Stimulated activated effector memory CD8-positive, alpha-beta T cell treated with anti-CD3 and anti-CD28 coated beads, Interleukin-12 subunit alpha, Interleukin-12 subunit beta, amount 100 ng/mL, for 72 hours (primary cell): ENCODE data around the gene CIRBP.
A peak's percentile ranks its signal among the peaks of the same experiment; 100 is the strongest.

Source experiments
- ATAC-seq: fragments of 150-1000 bp; cut with Tn5 transposase; 2 replicates; pipeline ENCODE4 v1.10.0; 2021
- DNase-seq, 2 donors: peaks; one replicate each; pipeline ENCODE4 v3.0.0; 2021 to 2022; ENCODE audit warnings: low spot score in 2 of 2
- H3K27ac Mint-ChIP-seq: one replicate; pipeline ENCODE4 v1.8.0; 2022; ENCODE audit warnings: mild to moderate bottlenecking, mixed read lengths
- H3K36me3 Mint-ChIP-seq: one replicate; pipeline ENCODE4 v1.8.0; 2022; ENCODE audit warnings: mild to moderate bottlenecking, mixed read lengths
- H3K4me1 Mint-ChIP-seq: one replicate; pipeline ENCODE4 v1.8.0; 2022; ENCODE audit warnings: mixed read lengths
- H3K4me3 Mint-ChIP-seq: one replicate; pipeline ENCODE4 v1.8.0; 2022; ENCODE audit warnings: mild to moderate bottlenecking, mixed read lengths
- H3K9me3 Mint-ChIP-seq: one replicate; pipeline ENCODE4 v1.8.0; 2022; ENCODE audit warnings: mixed read lengths

Gene CIRBP

GRCh38 chr19:1228161-1228957, 40.8 kb upstream of the CIRBP start:
- no peak overlapping the region for H3K27ac Mint-ChIP-seq

DNA sequence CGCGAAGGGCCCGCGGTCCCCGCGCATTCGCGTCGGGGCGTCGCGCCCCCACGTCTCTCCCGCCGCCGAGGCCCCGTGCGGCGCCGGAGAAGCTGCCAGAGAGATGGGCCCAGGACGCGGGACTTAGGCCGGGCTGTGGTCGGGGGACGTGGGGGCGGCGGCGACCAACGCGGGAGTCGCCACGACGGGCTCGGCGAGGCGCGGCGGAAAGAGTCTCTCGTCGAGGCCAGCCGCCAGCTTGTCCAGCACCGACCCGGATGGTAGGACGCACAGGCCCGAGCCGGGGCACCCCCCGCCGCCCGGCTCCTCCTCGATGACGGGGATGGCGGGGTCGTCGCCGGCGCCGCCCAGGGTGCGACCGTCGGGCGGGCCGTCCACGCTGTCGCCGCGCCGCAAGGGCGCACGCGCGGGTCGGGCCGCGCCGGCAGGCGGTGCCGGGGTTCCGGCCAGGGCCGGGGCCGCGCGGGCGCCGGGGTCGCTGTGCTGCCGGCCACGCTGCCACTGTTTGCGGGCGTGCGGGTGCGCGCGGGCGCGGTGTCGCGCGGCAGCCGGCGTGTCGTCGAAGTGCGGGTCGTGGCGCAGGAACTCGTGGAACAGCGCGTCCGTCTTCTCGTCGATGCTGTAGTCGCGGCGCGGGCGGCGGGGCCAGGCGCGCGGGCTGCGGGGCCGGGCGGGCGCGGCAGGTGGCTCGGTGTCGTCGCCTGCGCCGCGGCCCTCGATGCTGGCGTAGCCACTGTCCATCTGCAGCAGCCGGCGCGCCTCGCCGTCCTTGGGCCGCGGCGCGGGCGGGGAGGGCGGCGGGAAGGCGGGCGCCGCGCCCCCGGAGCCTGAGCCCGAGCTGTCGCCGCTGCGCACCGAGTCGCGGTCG, 39.8 kb upstream of the CIRBP start:
- Mint-ChIP-seq H3K27ac (no peak overlapping the region), H3K9me3 (no peaks in the 10 kb centered on the region), H3K36me3 (peaks cover 6% of the 10 kb centered on the region), H3K4me3 (no peak overlapping the region), H3K4me1 (peaks cover 10% of the 10 kb centered on the region)
- DNase-seq (no peak), ATAC-seq (no peak)

More at GRCh38 chr19:1228161-1228957, 40.8 kb upstream of the CIRBP start:
- peaks cover 10% of the 10 kb centered on the region for H3K4me1 Mint-ChIP-seq
- no peaks in the 10 kb centered on the region for H3K9me3 Mint-ChIP-seq
- no peak for ATAC-seq
- DNase-seq = no peak
- no peak overlapping the region for H3K4me3 Mint-ChIP-seq
- peaks cover 6% of the 10 kb centered on the region for H3K36me3 Mint-ChIP-seq

GRCh38 chr19:1229924-1230782, 39.0 kb upstream of the CIRBP start:
- no peak overlapping the region for H3K27ac Mint-ChIP-seq
- H3K9me3 Mint-ChIP-seq = no peaks in the 10 kb centered on the region
- DNase-seq = no peak
- no peak overlapping the region for H3K4me3 Mint-ChIP-seq
- H3K36me3 Mint-ChIP-seq = peaks cover 6% of the 10 kb centered on the region
- H3K4me1 Mint-ChIP-seq = peaks cover 10% of the 10 kb centered on the region
- no peak for ATAC-seq

GRCh38 chr19:1230783-1231489, 38.2 kb upstream of the CIRBP start:
- Mint-ChIP-seq H3K4me3 (no peak overlapping the region), H3K27ac (no peak overlapping the region), H3K4me1 (peaks cover 10% of the 10 kb centered on the region), H3K9me3 (no peaks in the 10 kb centered on the region), H3K36me3 (peaks cover 6% of the 10 kb centered on the region)
- DNase-seq (no peak), ATAC-seq (peak; percentile 4)

GRCh38 chr19:1231729-1232637, 37.1 kb upstream of the CIRBP start:
- ATAC-seq (peak; percentile 14), DNase-seq (no peak)
- Mint-ChIP-seq H3K36me3 (peaks cover 6% of the 10 kb centered on the region), H3K4me3 (no peak overlapping the region), H3K4me1 (peaks cover 10% of the 10 kb centered on the region), H3K27ac (peak overlapping the region; percentile 58), H3K9me3 (no peaks in the 10 kb centered on the region)

DNA sequence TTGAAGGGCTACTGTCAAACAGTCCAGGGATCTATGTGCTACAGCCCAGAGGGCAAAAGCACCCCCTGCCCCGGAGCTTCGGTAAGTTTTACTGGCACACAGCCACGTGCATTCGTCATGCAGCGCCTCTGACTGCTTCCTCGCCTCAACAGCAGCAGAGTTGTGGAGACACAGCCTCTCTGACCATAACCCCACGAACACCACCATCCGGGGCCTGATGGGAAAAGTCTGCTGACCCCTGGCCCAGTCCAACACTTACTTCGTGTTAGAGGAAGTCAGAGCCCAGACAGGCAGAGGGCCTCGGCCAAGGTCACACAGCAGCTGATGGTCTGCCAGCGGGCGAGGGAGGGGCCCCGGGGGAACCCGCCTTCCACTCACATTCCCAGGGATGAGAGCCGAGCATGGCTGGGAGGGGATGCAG, 36.5 kb upstream of the CIRBP start:
- Mint-ChIP-seq H3K4me1 (peaks cover 10% of the 10 kb centered on the region), H3K4me3 (no peak overlapping the region), H3K27ac (peak overlapping the region; percentile 58), H3K36me3 (peaks cover 6% of the 10 kb centered on the region), H3K9me3 (no peaks in the 10 kb centered on the region)
- no peak for ATAC-seq
- no peak for DNase-seq

DNA sequence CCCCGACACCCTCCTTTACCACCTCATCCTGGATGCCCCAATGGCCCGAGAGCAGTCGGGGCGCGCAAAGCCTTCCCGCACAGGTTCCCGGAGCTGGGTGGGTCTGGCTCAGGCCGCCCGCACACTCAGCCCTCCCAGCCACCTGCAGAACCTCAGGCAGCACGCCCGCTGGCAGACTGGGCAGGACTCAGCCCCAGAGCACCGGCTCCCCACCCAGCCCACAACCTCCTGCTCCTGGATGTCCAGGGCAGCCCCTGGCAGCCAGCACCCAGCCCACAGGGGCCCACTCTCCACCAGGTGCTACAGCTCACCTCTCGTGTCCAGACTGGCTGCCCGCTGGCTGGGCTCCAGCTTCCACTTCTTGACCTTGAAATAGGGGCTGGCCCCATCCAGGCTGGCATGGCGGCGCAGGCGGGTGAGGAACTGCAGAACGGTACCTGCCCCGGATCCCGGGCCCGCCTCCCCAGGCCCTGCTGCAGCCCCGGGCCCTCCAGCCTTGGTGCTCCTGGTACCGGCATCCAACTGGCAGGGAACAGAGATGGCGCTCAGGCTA, 35.9 kb upstream of the CIRBP start:
- ATAC-seq = no peak
- Mint-ChIP-seq H3K4me3 (no peak overlapping the region), H3K27ac (no peak overlapping the region), H3K36me3 (peaks cover 4% of the 10 kb centered on the region), H3K9me3 (no peaks in the 10 kb centered on the region), H3K4me1 (peaks cover 11% of the 10 kb centered on the region)
- DNase-seq = no peak

- H3K27ac Mint-ChIP-seq = no peak overlapping the region
These were observed 34.8 kb upstream of the CIRBP start for GRCh38 chr19:1234051-1234954.

DNA sequence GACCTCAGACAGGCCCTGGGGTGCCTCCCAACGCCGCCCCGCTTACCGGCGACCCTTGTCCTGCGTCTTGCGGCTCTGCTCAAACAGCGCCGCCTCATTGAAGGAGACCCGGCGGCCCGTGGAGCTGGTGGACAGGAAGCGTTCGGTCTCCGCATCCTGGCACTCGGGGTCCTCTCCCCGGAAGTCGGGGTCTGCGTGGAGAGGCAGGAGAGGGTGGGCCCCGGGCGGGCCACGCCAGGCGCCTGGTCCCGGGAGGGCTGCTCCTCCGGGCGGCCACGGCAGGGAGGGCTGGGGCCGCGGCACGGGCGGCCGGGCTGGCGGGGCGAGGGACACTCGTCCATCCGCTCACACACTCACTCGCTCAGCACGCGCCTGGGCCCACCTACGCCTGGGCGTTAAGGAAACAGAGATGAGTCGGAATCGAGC, 34.2 kb upstream of the CIRBP start:
- Mint-ChIP-seq H3K9me3 (no peaks in the 10 kb centered on the region), H3K4me3 (peak overlapping the region; percentile 55), H3K27ac (no peak overlapping the region), H3K4me1 (peaks cover 20% of the 10 kb centered on the region), H3K36me3 (peaks cover 15% of the 10 kb centered on the region)
- DNase-seq (no peak), ATAC-seq (no peak)

More at GRCh38 chr19:1234051-1234954, 34.8 kb upstream of the CIRBP start:
- Mint-ChIP-seq H3K4me3 (no peak overlapping the region), H3K4me1 (peaks cover 20% of the 10 kb centered on the region), H3K36me3 (peaks cover 13% of the 10 kb centered on the region), H3K9me3 (no peaks in the 10 kb centered on the region)
- no peak for DNase-seq
- no peak for ATAC-seq

- no peak for ATAC-seq
- H3K4me1 Mint-ChIP-seq = peaks cover 23% of the 10 kb centered on the region
- H3K9me3 Mint-ChIP-seq = no peaks in the 10 kb centered on the region
- H3K36me3 Mint-ChIP-seq = peaks cover 23% of the 10 kb centered on the region
- H3K27ac Mint-ChIP-seq = no peak overlapping the region
- no peak for DNase-seq
- H3K4me3 Mint-ChIP-seq = peak overlapping the region; percentile 55
These were observed 33.2 kb upstream of the CIRBP start for GRCh38 chr19:1235625-1236538.

DNA sequence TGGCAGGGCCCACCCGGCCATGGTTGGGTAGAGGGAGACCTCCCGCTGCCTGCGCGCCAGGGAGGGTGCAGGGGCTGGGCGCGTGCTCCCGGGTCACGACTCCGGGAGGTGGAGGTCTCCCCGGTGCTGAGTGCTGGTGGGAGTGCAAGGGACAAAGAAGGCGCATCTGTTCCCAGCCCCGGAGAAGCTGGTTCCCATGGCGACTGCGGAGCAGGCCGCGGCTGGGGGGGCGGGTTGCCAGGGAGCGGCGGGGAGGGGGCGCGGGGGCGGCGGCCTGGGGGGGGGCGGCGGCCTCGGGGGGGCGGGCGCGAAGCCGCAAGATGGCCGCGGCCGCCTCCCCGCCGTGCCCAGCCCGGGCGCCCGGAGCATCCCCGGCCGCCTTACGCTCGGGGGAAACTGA, 32.6 kb upstream of the CIRBP start:
- ATAC-seq = no peak
- H3K4me1 Mint-ChIP-seq = peaks cover 29% of the 10 kb centered on the region
- DNase-seq = no peak
- peaks cover 30% of the 10 kb centered on the region for H3K36me3 Mint-ChIP-seq
- H3K4me3 Mint-ChIP-seq = peak overlapping the region; percentile 55
- H3K27ac Mint-ChIP-seq = no peak overlapping the region
- H3K9me3 Mint-ChIP-seq = no peaks in the 10 kb centered on the region
